OCI-LY7 (cell line): Measurements from ENCODE around the gene GOSR1.

Experiments
- CTCF ChIP-seq: fragments of 200-600 bp; sonication (generic); conservative IDR thresholded peaks from 2 replicates; pipeline ENCODE4 v1.5.1; 2014; ENCODE audit warnings: mild to moderate bottlenecking, antibody characterized with exemption, low read length, moderate library complexity, mixed read lengths
- EZH2phosphoT487 ChIP-seq: fragments of 200-600 bp; sonication (generic); IDR thresholded peaks from 2 replicates; pipeline ENCODE4 v1.6.1; 2018; ENCODE audit warnings: low read depth, borderline replicate concordance, mild to moderate bottlenecking, mixed run types, antibody characterized with exemption, low read length, moderate library complexity, mixed read lengths

GRCh38 chr17:30476726-30477082, 504 bp upstream of the GOSR1 start:
- TF ChIP-seq CTCF (no peak), EZH2phosphoT487 (no peak)
